Neural cell (in vitro differentiated cells): ENCODE results near the gene LMCD1. TPM values are rescaled to one million over a fixed set of nuclear protein-coding genes. Genes with fewer than 3 reads are reported as not detected.

Experiments
- H2AFZ ChIP-seq: fragments of 200-600, 300-800 bp; sonication (generic), shearing (Covaris generic); 2 replicates; pipeline ENCODE4 v1.6.0; 2014; ENCODE audit warnings: low read depth, mild to moderate bottlenecking, antibody characterized with exemption, low read length, moderate library complexity
- H3F3A ChIP-seq: fragments of 200-600 bp; shearing (Covaris generic); 2 replicates; pipeline ENCODE4 v1.6.1; 2016; ENCODE audit warnings: mild to moderate bottlenecking, moderate library complexity, mixed read lengths, antibody characterized with exemption, low read length; ENCODE audit not compliant: insufficient read depth, poor library complexity, severe bottlenecking
- H3K27ac ChIP-seq: fragments of 200-600, 300-800 bp; sonication (generic), shearing (Covaris generic); 2 replicates; pipeline ENCODE4 v1.5.1; 2014; ENCODE audit warnings: mild to moderate bottlenecking, low read length, moderate library complexity
- H3K27me3 ChIP-seq: fragments of 300-800, 200-600 bp; sonication (generic), shearing (Covaris generic); 2 replicates; pipeline ENCODE4 v1.6.0; 2014; ENCODE audit warnings: mild to moderate bottlenecking, low read depth, low read length, moderate library complexity; ENCODE audit not compliant: insufficient read depth
- H3K36me3 ChIP-seq: fragments of 300-800, 200-600 bp; sonication (generic), shearing (Covaris generic); 2 replicates; pipeline ENCODE4 v1.5.1; 2014; ENCODE audit warnings: mild to moderate bottlenecking, antibody characterized with exemption, low read length, moderate library complexity; ENCODE audit not compliant: insufficient read depth
- H3K4me2 ChIP-seq: fragments of 300-800, 200-600 bp; sonication (generic), shearing (Covaris generic); 2 replicates; pipeline ENCODE4 v1.6.0; 2014; ENCODE audit warnings: mild to moderate bottlenecking, low read length
- H3K4me3 ChIP-seq: fragments of 300-800, 200-600 bp; sonication (generic), shearing (Covaris generic); 2 replicates; pipeline ENCODE4 v1.5.1; 2014; ENCODE audit warnings: mild to moderate bottlenecking, low read length, moderate library complexity
- H3K79me2 ChIP-seq: fragments of 200-600 bp; shearing (Covaris generic); replicated peaks from 2 replicates; pipeline ENCODE4 v1.6.0; 2014; ENCODE audit warnings: mild to moderate bottlenecking, low read length, moderate library complexity; ENCODE audit not compliant: insufficient read depth
- H3K9ac ChIP-seq: fragments of 300-800, 200-600 bp; sonication (generic), shearing (Covaris generic); 2 replicates; pipeline ENCODE4 v1.6.1; 2016; ENCODE audit warnings: mild to moderate bottlenecking, low read length, mixed read lengths
- H3K9me2 ChIP-seq: fragments of 200-600 bp; shearing (Covaris generic); 2 replicates; pipeline ENCODE4 v1.6.1; 2016; ENCODE audit warnings: mild to moderate bottlenecking, low read length, mixed read lengths; ENCODE audit not compliant: insufficient read depth
- H3K9me3 ChIP-seq: fragments of 200-600, 300-800 bp; sonication (generic), shearing (Covaris generic); 2 replicates; pipeline ENCODE4 v1.6.1; 2016; ENCODE audit warnings: mild to moderate bottlenecking, mixed run types, low read length, moderate library complexity, mixed read lengths
- H4K20me1 ChIP-seq: fragments of 200-600 bp; shearing (Covaris generic); 2 replicates; pipeline ENCODE4 v1.6.1; 2016; ENCODE audit warnings: mild to moderate bottlenecking, mixed run types; ENCODE audit not compliant: insufficient read depth
- EP300 ChIP-seq: fragments of 450-650 bp; conservative IDR thresholded peaks from 2 replicates; pipeline ENCODE4 v1.6.1; 2014; ENCODE audit warnings: antibody characterized with exemption, mild to moderate bottlenecking, moderate library complexity; ENCODE audit not compliant: poor library complexity, severe bottlenecking
- EZH2 ChIP-seq: fragments of 200-600, 300-800 bp; shearing (Covaris generic), sonication (generic); IDR thresholded peaks from 2 replicates; pipeline ENCODE4 v1.6.1; 2014; ENCODE audit warnings: antibody characterized with exemption, low read length, borderline replicate concordance, mild to moderate bottlenecking; ENCODE audit not compliant: insufficient read depth, poor library complexity, severe bottlenecking
- MXI1 ChIP-seq: fragments of 450-650 bp; conservative IDR thresholded peaks from 2 replicates; pipeline ENCODE4 v1.6.1; 2014; ENCODE audit warnings: antibody characterized with exemption, mild to moderate bottlenecking; ENCODE audit not compliant: poor library complexity, severe bottlenecking
- POLR2AphosphoS5 ChIP-seq: IDR thresholded peaks from 2 replicates; pipeline ENCODE4 v1.6.1; 2012
- RAD21 ChIP-seq: fragments of 450-650 bp; conservative IDR thresholded peaks from 2 replicates; pipeline ENCODE4 v1.6.1; 2014; ENCODE audit warnings: antibody characterized with exemption, mild to moderate bottlenecking, moderate library complexity
- SMC3 ChIP-seq: fragments of 450-650 bp; conservative IDR thresholded peaks from 2 replicates; pipeline ENCODE4 v1.6.1; 2014; ENCODE audit warnings: antibody characterized with exemption, mild to moderate bottlenecking, moderate library complexity; ENCODE audit not compliant: poor library complexity
- TAF1 ChIP-seq: IDR thresholded peaks from 2 replicates; pipeline ENCODE4 v1.6.1; 2012; ENCODE audit warnings: low read depth
- polyA plus RNA-seq: library from polyadenylated mRNA; depleted of rRNA; stranded (reverse); fragments of >200 nt; gene quantifications from 2 replicates; pipeline ENCODE4 v1.2.3, GENCODE V29; 2014
- TF ChIP-seq, protein P1 (sequence below): IDR thresholded peaks from 2 replicates; pipeline ENCODE4 v1.6.1; 2012; ENCODE audit warnings: borderline replicate concordance
- TF ChIP-seq, protein P2 (sequence below): fragments of 450-650 bp; IDR thresholded peaks from 2 replicates; pipeline ENCODE4 v1.5.1; 2014; ENCODE audit warnings: antibody characterized with exemption, mild to moderate bottlenecking, moderate library complexity; ENCODE audit not compliant: poor library complexity, severe bottlenecking

Gene LMCD1
- polyA plus RNA-seq, 1 donor from 2014 or later, result 3.5 TPM

DNA sequence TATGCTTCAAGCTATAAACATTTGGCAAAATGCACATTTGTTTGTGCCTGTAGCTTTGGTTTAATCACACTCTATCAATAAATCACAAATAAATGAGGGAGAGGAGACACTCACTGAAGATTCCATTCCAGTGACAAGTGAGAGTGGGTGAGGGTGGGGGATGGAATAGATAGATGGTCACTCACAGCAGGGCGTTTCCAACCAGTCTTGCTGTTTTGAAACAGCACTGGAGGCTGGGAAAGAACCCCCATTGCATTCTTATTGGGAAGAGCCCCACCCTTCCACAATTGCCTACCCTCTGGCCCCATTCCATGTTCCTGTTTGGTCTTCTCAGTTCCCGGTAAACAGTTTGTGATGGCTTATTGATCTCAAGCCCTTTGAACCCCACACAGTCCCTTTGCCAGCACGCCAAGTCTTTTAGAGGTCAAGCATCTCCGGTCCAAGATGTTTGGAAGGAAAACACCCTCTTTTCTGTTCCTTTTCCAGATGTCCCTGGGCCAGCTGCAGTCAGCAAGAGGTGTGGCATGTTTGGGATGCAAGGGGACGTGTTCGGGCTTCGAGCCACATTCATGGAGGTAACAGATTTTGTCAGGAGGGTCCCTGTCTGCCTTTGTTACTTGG, 30.7 kb downstream of the LMCD1 start:
- Histone ChIP-seq H3K4me3 (no peak overlapping the region), H3K79me2 (no peaks in the 10 kb centered on the region), H2AFZ (no peak overlapping the region), H3K9me2 (no peaks in the 10 kb centered on the region), H4K20me1 (no peaks in the 10 kb centered on the region), H3F3A (no peaks in the 10 kb centered on the region), H3K27ac (no peak overlapping the region), H3K9ac (no peak overlapping the region), H3K4me2 (no peak overlapping the region), H3K36me3 (no peaks in the 10 kb centered on the region), H3K9me3 (no peaks in the 10 kb centered on the region), H3K27me3 (no peaks in the 10 kb centered on the region)
- TF ChIP-seq, protein P1, sequence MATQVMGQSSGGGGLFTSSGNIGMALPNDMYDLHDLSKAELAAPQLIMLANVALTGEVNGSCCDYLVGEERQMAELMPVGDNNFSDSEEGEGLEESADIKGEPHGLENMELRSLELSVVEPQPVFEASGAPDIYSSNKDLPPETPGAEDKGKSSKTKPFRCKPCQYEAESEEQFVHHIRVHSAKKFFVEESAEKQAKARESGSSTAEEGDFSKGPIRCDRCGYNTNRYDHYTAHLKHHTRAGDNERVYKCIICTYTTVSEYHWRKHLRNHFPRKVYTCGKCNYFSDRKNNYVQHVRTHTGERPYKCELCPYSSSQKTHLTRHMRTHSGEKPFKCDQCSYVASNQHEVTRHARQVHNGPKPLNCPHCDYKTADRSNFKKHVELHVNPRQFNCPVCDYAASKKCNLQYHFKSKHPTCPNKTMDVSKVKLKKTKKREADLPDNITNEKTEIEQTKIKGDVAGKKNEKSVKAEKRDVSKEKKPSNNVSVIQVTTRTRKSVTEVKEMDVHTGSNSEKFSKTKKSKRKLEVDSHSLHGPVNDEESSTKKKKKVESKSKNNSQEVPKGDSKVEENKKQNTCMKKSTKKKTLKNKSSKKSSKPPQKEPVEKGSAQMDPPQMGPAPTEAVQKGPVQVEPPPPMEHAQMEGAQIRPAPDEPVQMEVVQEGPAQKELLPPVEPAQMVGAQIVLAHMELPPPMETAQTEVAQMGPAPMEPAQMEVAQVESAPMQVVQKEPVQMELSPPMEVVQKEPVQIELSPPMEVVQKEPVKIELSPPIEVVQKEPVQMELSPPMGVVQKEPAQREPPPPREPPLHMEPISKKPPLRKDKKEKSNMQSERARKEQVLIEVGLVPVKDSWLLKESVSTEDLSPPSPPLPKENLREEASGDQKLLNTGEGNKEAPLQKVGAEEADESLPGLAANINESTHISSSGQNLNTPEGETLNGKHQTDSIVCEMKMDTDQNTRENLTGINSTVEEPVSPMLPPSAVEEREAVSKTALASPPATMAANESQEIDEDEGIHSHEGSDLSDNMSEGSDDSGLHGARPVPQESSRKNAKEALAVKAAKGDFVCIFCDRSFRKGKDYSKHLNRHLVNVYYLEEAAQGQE, result no peak
- TF ChIP-seq TAF1, result no peak
- TF ChIP-seq, protein P2, sequence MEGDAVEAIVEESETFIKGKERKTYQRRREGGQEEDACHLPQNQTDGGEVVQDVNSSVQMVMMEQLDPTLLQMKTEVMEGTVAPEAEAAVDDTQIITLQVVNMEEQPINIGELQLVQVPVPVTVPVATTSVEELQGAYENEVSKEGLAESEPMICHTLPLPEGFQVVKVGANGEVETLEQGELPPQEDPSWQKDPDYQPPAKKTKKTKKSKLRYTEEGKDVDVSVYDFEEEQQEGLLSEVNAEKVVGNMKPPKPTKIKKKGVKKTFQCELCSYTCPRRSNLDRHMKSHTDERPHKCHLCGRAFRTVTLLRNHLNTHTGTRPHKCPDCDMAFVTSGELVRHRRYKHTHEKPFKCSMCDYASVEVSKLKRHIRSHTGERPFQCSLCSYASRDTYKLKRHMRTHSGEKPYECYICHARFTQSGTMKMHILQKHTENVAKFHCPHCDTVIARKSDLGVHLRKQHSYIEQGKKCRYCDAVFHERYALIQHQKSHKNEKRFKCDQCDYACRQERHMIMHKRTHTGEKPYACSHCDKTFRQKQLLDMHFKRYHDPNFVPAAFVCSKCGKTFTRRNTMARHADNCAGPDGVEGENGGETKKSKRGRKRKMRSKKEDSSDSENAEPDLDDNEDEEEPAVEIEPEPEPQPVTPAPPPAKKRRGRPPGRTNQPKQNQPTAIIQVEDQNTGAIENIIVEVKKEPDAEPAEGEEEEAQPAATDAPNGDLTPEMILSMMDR, result no peak
- no peak for TF ChIP-seq SMC3
- TF ChIP-seq EZH2, result no peak
- no peak for TF ChIP-seq MXI1
- TF ChIP-seq POLR2AphosphoS5, result no peak
- no peak for TF ChIP-seq RAD21
- TF ChIP-seq EP300, result no peak

DNA sequence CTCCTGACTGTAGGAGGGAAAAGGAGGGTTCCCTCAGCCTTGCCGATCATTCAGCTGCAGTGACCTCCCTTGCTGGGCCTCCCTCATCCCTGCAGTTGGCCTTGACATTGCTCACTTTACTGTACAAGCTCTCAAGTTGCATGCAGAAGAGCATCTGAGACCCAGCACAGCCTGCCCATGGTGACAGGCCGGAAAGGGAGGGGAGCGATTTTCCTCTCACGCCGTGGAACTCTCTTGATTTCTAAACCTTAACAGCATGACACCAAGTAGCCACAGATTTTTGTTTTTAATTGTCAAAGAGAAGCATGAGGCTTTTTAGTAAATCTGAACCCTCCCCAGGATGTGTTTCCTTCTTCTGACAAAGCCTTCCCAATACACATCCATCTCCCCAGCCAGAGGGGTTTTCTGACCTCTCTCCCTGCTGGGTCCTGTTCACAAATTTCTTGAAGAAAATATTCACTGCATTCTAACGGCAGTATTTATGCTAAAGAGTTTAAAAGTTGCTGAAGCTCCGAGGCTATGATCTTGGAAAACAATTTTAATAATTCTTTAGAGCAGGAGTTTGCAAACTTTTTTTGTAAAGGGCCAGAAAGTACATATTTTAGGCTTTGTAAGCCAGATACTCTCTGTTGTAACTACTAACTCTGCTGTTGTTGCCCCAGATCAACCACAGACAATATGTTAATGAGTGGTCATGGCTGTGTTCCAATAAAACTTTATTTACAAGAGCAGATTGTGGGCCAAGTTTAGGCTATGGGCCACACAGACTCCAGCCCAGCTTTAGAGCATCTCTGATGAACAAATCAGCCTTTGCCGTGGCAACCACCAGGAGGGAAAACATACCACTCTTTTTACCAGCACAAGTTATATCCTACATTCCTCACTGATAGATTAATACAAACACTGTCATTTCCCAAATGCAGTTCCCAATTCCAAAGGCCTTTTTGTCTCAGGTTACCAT, 34.8 kb downstream of the LMCD1 start:
- no peaks in the 10 kb centered on the region for H3K9me2 ChIP-seq
- no peak for TF ChIP-seq RAD21
- no peak for TF ChIP-seq EP300
- TF ChIP-seq, protein P1, result no peak
- no peak for TF ChIP-seq MXI1
- no peak for TF ChIP-seq SMC3
- TF ChIP-seq TAF1, result no peak
- TF ChIP-seq POLR2AphosphoS5, result no peak
- TF ChIP-seq, protein P2, result no peak
- TF ChIP-seq EZH2, result no peak
- no peaks in the 10 kb centered on the region for H3F3A ChIP-seq
- no peak overlapping the region for H3K27ac ChIP-seq
- no peaks in the 10 kb centered on the region for H4K20me1 ChIP-seq
- no peaks in the 10 kb centered on the region for H3K9me3 ChIP-seq
- no peak overlapping the region for H3K4me3 ChIP-seq
- H3K36me3 ChIP-seq, result no peaks in the 10 kb centered on the region
- no peak overlapping the region for H3K9ac ChIP-seq
- H2AFZ ChIP-seq, result no peak overlapping the region
- no peaks in the 10 kb centered on the region for H3K79me2 ChIP-seq
- H3K27me3 ChIP-seq, result no peaks in the 10 kb centered on the region
- H3K4me2 ChIP-seq, result no peak overlapping the region
